ENCODE measurements around the gene TRAPPC12.
A peak's percentile ranks its signal among the peaks of the same experiment; 100 is the strongest.

The TRAPPC12 gene

DNA sequence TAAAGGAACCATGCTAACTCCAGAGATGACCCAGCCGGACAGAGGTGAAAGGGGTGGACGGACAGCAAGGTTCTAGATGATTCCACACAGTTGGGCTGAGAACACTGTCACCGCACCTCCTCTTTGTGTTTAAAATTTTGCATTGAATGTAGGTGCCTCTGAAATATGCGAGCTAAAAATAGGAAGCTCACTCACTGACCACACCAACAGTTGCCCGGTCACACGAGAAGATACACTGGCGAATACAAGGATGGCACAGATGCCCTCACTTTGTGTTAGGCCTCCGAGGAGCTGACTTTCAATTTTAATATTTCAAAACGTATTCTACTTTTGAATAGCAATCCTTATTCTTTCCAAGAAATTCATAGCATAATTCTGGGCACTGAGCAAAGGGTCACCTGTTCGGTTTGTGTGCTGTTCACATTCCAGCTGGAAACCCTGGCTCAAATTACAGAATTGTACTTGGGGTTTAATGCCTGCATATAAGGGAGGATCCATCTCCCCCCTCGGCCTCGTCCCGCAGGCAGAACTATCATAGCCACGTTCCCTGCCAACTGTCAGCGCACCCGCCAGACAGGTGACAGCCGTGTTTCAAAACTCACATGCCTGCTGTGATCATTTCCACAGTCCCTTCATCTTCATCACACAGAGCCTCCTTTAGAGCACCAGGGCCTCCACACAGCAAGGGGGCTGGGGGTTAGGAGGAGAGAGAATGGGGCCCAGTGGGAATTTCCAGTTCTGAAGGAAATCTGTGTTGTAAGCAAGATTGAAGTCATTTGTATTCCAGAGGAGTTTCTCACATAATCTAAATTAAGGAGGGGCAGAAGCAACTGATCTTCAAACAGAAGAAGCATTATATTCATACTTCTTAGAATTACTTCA lies 91.6 kb downstream of the TRAPPC12 start:
- no peak for DNase-seq

DNA sequence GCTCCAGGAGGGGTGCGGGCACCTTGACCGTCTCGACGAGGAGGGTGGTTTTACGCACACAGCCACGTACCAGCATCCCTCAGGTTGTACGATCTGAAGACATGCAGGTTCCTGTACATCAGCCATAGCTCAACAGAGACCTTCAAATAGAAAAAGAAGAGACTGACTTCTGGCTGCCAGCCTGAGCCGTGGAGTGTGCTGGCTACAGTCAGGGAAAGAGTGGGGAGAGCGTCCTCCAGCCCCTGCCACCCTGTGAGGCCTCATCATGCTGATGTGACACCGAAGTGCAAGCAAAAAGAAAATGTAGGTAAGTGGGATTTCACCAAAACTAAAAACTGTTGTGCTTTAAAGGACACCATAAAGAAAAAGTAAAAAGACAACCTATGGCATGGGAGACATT lies 92.8 kb downstream of the TRAPPC12 start:
- DNase-seq = no peak

DNA sequence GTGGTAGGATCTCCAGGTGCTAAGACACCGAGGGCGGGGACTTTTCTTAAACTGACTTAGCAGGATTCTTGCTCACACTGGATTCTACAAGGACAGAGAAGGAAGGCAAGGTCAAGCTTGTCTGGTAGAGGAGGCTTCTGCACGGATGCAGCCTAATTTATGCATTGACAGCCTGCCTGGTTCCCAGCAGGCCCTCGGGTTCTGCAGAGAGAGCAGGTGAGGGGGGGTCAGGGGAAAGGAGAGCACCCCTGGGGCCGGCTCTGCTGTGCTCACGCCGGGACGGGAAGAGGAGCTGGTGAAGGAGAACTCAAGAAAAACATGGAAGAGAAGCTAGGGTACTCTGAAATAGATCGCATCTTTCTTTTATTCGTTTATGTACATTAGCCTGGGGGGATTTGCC lies 93.5 kb downstream of the TRAPPC12 start:
- no peak for DNase-seq

DNA sequence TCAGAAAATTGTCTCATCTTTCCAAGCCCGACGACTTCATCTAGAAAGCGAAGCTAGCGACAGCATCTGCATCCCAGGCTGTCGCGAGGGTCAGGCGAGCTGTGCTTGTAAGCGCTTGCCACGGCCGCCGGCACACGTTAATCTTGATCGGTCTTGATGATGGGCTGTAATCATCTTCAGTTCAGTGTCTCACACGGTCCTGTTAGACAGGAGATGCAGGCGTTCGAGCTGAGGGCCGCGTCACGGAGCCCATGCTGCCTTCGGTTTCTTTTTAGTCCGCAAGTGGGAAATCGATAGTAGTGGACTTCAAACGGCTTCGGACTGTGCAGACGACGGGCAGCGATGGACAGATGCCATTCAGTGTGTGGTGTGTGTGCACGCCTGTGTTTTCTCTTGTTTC lies 96.3 kb downstream of the TRAPPC12 start:
- no peak for DNase-seq

DNA sequence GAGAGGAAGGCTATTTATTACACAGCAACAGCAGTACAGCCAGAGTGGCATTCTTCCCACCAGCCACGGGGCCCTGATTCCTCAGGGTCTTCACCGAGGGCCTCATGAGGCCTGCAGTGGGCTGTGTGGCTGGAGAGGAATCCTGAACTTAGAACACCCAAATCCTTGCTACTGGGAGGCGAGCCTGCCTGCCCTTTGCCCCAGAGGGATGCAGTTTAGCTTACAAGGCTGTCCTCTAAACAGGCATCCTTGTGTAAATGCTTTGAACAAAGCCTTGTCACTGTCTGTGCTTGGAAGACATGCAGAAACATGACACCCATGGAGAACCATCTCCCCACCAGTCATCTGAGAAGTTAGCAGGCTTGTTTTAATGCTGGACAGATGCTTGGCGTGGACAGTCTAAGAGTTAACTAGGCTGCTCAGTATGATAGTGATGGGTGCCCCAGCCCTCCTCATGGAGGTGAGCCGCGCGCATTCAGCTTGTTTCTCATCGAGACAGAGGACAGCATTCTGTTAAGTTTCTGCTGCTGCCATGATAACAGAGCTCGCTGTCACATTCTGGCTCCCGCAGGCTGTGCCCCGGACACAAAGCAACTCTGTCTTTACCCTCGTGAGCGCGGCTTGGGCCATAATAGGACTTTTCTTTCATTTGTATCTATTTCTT lies 97.0 kb downstream of the TRAPPC12 start:
- no peak for DNase-seq

DNA sequence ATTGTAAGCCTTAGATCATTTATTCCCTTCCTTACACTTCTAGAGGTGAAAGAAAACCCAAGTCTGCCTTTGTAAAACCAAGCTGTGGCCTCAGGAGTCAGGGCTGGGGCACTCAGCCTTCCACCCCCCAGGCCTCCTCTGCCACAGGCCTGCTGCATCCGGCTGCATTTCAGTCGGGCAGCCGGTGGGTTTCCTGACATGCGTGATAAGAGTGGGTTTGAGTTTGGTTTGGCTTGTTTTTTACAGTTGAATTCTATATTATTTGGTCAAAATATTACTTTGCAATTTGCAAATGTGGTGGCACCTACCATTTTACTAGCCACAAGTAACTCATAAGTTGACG lies 97.5 kb downstream of the TRAPPC12 start:
- no peak for DNase-seq

DNA sequence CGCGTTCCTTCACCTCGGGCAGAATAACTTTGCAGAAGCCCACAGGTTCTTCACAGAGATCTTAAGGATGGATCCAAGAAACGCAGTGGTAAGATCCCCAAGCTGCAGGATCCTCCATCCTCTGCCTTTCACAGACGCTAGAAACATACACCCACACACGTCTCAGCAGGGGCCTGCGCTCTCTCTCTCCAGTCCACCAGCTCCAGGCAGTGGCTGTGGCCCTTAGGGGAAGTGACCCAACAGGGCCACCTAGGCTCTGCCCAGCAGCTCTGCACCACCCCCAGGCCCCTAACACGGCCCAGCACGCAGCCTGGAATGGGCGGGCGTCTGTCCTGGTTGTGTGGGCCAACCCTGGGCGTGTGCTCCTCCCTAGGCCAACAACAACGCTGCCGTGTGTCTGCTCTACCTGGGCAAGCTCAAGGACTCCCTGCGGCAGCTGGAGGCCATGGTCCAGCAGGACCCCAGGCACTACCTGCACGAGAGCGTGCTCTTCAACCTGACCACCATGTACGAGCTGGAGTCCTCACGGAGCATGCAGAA lies 99.4 kb downstream of the TRAPPC12 start:
- DNase-seq = no peak

DNA sequence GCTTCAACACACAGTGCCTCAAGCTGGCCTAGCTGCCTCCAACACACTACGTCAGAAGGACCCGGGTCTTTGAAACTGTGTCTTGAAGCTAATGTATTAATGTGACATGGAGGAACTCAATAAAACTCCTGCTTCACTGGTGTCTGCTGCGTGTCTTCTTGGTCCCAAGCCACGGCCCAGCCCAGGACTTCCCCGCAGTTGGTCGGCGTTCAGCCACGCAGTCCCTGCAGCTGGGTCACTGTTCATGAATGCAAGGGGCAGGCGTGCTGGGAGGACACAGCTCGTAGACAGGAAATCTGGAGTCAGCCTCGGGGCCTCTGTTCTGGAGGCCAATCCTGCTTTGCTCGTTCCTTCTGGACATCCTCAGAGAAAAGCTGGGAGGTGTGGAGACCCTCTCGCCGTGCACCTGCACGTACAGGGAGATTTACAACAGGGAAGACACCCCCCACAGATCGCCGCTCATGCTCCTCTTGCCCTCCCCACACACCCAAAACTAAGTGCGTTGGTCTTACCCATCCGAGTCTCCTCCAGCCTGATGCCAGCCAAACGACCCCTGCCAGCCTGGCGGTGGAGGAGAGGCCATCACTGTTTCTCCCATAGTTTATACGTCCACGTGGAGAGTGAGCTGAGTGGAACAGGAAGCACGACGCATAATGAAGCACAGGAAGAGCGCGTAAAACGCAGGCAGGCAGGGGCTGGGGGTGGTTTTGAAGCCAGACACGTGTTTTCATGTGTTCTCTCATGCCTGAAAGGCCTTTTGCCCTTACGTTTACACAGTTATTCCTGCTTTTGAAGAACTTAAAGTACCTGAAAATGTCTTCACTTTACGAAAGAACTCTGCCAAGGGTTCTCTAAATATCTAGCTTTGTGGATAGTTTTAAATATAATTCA lies 100.2 kb downstream of the TRAPPC12 start:
- no peak for DNase-seq

DNA sequence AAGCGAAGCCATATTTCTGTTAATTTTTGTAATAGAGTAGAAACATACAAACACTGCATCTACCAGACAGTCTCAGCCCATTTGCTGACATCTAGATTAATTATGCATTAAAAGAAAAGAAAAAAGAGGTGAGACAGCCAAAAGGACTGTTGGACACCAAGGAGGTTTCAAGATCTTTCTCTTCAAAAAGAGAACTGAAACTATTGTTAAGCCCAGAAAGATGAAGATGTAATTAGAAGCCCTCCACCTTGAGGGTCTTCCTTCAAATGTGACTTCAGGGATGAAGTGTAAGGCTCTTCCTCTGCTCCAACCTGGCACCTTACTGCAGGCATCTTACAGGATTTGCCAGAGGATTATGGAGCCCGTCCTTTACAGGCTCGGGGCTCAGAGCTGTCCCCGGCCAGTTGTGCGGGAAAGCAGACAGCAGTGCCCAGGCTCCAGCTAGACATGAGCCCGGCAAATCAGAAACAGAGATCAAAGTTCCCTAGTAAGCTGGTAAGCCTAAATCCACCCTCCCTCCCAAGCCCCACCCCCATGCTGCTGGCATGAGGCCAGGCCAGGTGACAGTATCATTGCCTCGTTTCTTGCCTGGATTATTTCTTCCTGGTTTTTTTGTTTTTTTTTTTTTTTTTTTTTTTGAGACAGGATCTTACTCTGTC lies 101.0 kb downstream of the TRAPPC12 start:
- peak; percentile 23 for DNase-seq

DNA sequence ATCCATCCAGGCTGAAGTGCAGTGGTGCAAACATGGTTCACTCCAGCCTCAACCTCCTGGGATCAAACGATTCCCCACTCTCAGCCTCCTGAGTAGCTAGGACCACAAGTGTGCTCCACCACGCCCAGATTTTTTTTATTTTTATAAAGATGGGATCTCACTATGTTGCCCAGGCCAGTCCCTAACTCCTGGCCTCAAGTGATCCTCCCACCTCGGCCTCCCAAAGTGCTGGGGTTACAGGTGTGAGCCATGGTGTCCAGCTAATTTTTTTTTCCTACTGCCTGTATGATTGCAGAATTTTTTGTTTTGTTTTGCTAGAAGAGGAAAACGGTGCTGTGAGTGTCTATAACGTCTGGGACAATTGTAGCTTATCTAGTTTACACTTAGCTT lies 101.5 kb downstream of the TRAPPC12 start:
- no peak for DNase-seq

DNA sequence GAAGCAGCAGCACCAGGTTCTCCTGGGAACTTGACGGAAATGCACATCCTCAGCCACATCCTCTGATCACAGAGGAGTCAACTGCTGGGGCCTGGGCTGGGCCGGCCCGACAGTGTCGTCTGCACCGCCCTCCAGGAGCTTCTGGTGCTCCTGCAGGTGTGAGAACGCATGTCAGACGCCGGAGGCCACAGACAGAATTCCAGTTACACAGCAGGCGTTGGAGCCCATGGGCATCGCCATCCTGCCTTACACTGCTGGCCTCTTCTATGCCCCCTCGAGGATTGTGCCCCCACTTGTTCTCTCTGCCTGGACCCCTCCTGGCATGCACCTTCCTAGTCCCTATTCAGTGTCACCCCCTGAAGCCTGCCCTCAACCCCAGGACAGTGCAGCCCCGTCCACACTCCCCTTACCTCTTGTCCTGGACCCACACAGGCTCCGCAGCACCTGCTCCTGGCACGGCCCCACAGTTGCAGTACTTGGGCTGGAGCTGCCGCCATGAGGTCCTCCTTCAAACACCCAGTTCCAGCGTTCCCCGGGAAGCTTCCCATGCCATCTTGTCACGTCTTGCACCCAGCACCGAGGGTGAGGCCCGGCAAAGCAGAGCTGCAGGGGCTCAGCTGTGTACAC lies 102.4 kb downstream of the TRAPPC12 start:
- DNase-seq = no peak

DNA sequence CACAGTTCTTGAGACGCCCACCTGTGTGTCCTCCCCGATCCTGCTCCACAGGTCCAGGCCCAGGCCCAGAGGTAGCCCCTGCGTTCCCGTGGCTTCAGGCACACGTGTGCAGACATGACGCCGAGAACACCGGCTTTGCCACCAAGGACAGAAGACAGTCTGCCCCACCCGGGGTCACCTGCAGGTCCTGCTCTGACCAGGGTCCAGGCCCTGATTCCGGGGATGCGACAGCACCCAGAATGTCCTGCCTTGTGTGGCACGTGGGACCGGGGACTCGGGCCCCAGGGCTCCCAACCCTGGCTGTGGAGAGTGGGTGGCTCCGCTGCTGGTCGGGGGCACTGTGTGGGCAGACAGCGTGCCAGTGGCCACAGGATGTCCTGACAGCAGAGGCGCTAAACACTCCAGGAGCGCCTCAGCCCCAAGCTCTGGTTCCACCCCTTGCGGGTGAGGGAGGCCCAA lies 102.9 kb downstream of the TRAPPC12 start:
- DNase-seq = no peak

DNA sequence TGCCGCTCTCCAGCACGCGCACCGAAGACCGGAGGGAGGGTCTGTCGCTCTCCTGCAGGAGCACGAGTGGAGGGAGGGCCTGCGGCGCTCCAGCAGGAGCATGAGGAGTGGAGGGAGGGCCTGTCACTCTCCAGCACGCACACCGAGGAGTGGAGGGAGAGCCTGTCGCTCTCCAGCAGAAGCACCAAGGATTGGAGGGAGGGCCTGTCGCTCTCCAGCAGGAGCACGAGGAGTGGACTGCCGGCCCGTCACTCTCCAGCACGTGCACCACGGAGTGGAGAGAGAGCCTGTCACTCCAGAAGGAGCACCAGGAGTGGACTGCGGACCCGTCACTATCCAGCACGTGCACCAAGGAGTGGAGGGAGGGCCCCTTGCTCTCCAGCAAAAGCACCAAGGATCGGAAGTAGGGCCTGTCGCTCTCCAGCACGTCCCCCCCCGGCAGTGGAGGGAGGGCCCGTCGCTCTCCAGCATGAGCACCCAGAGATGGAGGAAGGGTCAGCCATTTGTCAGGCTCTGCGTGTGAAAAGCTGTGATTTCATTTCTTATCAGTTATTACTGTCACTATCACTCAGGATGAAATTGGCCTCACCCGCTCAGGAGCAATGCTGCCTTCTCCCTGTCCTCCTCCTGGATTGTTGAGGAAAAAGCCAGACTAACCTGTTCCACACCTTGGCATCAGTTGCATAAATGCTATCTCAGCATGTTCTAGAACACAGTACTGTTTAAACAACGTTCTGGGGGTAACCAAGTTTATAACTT lies 103.9 kb downstream of the TRAPPC12 start:
- peak; percentile 52 for DNase-seq

DNA sequence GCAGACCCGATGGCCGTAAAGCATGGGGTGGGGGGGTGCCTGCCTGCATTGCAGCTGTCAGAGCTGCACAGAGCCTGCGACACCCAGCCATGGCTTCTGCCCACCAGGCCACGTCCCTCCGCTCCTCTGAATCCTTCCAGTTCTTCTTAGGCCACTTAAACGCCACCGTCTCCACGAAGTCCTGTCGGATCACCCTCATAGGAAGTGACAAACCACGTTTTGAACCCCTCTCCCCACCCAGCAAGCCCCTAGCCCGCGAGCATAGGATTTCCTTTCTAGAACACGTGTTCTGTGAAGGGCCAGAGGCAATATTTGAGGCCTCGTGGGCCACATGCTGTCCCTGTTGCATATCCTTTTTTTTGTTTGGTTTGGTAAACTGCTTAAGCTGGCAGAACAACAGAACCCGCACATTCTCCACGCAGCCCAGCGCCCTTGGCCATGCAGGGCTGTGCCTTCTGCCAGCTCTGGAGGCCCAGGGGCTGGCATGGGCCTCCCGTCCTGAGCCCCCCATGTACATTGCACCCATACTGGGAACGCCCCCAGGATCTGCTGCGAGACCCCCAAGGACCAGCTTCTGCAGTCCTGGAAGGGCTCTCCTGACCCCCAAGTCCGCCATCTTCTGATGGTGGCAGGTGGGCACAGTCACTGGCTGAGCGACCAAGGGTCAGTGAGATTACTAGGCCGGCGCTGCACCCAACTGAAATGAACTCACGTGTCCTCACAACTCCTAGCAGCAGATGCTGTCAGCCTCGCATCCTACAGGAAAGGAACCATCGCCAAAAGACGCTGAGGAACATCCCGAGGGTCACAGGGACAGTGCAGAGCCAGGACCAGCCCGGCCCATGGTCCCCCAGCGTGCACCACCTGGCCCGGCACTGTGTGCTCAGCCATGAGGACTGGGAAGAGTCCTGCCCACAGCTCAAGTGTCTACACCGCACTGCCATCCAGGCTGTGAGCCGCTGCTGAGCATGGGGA lies 104.8 kb downstream of the TRAPPC12 start:
- no peak for DNase-seq

DNA sequence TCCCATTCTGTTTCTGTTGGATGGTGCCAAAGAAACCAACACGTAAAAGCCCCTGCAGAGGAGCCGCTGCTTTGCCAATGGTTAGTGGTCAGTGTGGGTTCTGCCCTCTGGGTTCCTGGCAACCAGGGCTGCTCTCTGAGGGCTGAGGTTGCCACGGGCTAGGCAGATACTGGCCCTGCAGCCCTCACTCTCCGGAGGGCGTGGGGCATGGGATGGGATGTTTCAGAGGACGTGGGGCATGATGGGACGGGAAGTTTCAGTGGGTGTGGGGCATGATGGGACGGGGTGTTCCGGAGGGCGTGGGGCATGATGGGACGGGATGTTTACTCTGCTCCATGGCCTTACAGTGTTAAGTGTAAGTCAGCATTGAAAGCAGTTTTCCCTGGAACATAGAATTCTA lies 105.7 kb downstream of the TRAPPC12 start:
- DNase-seq = no peak

DNA sequence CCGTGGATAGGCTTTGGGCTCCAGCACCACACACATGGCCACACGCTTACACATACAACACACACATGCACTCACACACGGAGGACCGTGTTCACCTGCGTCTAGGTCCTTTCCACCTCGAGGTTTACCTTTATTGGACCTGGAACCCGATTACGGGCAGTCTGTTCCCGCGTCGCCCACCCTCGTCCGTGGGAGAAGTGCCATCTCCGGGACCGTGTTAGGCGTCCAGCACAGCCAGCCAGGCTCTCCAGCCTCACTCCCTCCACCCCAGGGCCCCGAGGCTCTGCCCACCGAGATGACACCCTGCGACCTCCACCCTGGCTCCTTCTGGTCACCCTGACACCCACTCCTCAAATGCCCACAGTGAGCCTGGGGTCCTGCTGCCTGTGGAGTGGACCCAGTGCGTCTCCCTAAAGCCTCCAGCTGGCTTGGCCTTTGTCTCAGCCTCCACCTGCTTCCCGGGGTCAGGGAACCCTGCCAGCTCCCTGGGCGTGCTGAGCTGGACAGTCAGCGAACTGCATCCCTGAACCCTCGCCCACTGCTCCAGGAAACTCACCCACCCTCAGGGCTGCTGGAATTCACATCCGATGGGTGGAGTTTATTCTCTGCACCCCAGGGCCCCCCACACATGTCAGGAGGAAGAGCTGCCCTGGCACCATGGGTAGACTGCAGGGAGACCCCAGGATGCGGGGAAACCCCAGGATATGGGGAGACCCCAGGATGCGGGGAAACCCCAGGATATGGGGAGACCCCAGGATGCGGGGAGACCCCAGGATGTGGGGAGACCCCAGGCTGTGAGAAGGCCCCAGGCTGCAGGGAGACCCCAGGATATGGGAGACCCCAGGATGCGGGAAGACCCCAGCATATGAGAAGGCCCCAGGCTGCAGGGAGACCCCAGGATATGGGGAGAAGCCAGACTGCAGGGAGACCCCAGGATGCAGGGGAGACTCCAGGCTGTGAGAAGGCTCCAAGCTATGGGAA lies 106.8 kb downstream of the TRAPPC12 start:
- DNase-seq = no peak

DNA sequence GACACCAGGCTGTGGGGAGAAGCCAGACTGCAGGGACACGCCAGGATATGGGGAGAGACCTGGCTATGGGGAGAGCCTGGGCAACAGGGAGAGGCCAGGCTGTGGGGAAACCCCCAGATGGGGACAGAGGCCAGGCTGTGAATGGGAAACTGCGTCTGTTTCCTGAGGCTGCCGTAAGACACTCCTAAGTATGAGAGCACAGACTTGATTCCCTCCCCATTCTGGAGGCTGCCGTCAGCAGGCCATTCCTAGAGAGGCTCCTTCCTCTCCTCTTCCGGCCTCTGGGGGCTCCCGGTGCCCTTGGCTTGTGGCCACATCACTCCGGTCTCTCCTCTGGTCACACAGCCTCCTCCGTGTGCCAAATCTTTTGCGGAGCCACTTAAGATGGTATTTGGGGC lies 107.5 kb downstream of the TRAPPC12 start:
- no peak for DNase-seq

DNA sequence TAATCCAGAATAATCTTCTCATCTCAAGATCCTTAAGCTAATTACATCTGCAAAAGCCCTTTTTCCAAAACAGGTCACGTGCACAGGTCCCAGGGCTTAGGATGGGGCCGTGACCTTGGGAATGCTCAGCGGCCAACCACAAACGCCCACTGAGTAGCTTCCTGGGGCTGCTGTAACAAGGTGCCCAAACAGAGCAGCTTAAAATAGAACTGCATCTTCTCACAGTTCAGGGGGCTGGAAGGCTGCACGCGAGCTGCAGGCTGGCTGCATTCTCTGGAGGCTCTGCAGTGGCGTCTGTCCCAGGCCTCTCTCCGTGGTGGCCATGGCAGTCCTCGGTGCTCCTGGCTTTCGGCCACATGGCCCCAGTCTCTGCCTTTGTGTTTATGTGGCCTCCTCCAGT lies 107.9 kb downstream of the TRAPPC12 start:
- no peak for DNase-seq

DNA sequence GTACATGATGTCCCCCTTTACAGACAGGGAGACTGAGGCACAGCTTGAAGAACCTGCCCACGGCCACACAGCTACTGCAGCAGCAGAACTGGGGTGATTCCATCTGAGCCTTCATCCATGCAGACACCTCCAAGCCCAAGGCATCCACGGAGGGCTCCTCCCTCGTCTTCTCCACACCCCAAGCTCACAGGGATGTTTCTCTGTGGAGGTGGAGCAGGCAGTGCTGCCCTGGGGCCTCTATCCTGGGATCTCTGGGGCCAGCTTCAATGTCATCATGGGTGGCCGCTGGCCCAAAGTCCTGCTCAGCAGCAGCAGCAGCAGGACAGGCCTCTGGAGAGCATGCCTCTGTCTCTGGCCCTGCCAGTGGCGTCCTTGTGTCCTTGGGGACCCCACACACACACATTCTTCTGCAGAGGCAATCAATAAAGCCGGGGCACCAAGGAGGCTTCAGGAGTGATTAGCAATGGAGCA lies 108.6 kb downstream of the TRAPPC12 start:
- no peak for DNase-seq
